ENCODE results near the gene ARHGEF37.

- TF ChIP-seq EZH2 (IDR thresholded peaks at IDR 0.05; ENCODE audit: borderline replicate concordance, low read depth, low read length, poor library complexity, severe bottlenecking), result no peak
- TF ChIP-seq, protein P1, sequence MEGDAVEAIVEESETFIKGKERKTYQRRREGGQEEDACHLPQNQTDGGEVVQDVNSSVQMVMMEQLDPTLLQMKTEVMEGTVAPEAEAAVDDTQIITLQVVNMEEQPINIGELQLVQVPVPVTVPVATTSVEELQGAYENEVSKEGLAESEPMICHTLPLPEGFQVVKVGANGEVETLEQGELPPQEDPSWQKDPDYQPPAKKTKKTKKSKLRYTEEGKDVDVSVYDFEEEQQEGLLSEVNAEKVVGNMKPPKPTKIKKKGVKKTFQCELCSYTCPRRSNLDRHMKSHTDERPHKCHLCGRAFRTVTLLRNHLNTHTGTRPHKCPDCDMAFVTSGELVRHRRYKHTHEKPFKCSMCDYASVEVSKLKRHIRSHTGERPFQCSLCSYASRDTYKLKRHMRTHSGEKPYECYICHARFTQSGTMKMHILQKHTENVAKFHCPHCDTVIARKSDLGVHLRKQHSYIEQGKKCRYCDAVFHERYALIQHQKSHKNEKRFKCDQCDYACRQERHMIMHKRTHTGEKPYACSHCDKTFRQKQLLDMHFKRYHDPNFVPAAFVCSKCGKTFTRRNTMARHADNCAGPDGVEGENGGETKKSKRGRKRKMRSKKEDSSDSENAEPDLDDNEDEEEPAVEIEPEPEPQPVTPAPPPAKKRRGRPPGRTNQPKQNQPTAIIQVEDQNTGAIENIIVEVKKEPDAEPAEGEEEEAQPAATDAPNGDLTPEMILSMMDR (conservative IDR thresholded peaks at IDR 0.05; ENCODE audit: low read depth, low read length), result no peak
These were observed 40.3 kb downstream of the ARHGEF37 start for GRCh38 chr5:149621415-149622098.

Data from A673 (cell line).